Activated CD4-positive, CD25-positive, alpha-beta regulatory T cell treated with anti-CD3 and anti-CD28 coated beads, Interleukin-2, amount 50 U/mL, for 72 hours (primary cell): ENCODE measurements around the gene ERP27.

Experiments
- DNase-seq: peaks from one replicate; pipeline ENCODE4 v3.0.0; 2021

The ERP27 gene

DNA sequence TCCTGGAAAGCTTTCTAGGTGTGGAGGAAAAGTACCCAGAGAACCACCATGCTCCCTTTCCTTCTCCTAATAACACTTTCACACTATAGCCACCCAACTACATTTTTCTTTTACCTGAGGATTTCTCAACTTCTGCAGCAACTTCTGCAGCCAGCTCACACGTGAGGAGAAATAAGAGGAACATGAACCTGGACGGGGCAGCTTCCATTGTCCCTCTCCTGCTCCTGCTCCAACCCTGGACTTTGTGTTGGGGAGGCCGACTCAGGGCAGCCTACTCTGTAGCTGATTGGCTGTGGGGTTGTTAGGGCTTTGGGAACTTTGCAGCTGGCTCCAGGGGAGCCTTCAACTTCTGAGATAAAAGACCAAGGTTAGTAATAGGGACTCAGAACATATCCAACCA is at the start of gene ERP27:
TSS of gene ERP27 (minus strand) at position 237 of the 400 bp plus-strand sequence. CDS start at position 208, 29 bp downstream.
- no peak for DNase-seq

DNA sequence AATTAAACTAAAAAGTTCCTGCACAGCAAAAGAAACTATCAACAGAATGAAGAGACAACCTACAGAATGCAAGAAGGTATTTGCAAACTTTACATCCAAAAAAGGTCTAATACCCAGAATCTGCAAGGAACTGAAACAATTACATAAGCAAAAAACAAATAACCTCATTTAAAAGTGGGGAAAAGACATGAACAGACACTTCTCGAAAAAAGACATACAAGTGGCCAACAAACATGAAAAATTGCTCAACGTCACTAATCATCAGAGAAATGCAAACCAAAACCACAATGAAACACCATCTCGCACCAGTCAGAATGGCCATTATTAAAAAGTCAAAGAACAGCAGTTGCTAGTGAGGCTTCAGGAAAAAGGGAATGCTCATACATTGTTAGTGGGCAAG is 49.7 kb upstream of the ERP27 start:
- no peak for DNase-seq

DNA sequence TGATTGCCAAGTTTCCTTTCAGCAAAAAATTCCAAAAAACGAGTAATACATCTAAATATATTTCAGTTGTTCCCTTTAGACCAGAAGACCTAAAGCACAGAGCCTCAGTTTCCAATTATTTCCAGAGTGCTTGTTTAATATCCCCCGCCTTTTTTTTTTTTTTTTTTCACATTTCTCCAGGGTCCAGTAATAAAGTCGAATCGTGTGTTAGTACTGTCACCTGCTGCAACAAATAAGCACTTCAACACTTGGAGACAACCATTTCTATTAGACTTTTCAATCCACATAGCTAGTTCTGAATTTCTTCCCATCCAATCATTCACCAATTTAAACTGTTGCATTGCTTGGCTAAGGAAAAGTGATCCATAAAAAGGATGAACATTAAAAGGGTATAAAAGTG is 48.1 kb upstream of the ERP27 start:
- no peak for DNase-seq

DNA sequence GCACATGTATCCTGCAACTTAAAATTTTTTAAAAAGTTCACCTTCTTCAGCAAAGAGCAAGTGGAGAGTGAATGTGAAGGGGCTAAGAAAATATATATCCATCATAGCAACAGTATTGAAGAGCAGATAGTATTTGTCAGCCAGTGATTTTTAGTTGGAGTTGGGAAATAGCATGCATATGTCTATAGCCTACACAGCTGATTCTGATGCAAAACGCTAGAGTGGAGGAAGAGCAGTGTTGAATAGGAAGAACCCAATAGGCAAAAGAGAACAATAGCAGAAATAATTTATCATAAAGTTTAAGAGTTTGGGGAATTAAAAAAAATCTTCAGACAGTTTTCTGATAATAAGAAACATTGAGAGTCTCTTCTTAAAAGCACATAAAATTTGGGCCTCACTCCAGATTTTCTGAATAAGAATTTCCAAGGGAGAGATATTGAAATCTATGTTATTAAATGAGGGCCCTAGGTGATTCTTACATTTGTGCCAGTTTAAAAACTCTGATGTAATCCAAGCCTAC is 46.5 kb upstream of the ERP27 start:
- DNase-seq = no peak

DNA sequence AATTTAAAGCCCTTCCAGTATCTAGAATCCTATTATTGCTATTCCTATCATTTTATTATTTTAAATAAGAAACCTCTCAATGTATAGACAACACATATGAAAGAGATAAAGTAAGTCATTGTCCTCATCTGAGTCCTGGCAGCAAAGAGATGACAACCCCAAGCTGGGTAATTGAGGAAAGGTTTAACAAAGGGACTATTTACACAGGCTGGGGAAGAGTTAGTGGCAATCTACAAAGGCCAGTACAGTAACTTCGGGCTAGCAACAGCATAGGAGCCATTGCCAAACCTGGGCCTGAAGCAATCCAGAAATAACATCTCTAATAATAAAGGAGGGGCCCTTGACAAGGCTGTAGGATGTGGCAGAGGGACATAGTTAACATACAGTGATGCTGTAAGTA is 45.7 kb upstream of the ERP27 start:
- no peak for DNase-seq

DNA sequence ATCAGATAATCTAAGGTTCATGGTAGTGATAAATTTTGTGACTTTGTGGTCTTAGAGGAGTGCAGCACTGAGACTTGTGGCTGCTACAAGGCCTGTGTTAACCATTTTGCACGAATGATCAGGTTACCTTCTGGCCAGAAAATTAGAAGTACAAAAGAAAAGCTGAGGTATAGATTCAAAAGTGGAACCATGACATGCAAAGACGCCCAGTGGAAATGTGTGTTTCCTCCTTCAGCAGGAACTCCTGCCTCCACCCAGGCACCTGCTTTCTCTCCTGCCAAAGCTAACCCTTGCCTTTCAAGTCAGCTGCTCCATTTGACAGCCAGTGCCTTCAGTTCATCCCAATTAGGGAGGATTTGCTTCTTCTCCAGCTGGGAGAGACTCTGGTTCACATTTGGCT is 44.7 kb upstream of the ERP27 start:
- DNase-seq = no peak

DNA sequence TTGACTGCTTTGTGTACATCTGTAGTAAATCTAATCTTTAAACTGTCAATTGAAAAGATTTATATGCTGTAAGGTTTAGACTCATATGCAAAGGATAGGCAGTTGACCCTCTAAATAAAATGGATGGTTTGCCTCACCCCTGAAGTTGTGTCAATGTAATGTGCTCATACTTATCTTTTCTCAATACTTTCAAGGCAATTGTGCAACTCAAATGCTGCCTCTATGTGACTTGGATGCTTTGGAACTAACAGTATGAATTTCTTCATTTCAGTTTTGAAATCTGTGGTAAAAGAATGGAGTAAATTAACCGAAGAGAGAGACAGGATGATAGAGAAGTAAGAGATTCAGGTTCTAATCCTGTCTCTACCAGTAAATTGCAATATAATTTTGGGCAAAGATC is 44.2 kb upstream of the ERP27 start:
- no peak for DNase-seq

DNA sequence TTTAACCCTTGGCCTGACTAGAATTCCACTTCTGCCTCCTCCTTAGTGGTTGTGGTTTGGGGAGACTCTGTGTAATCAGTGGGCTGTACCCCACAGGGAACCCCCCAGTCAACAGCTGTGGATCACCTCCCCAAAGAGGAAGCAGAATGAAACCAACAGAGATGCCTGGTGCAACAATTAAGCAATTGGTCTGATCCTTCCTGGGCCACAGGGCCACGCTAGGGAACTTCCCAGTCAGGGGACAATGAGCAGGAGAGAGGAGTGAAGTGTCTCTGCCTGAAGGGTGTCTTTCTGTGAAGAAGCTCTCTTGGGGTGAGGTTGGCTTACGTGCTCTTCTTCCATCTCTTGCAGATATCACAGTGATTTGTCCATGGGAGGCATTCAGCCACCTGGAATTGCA is 42.7 kb upstream of the ERP27 start:
- DNase-seq = no peak

DNA sequence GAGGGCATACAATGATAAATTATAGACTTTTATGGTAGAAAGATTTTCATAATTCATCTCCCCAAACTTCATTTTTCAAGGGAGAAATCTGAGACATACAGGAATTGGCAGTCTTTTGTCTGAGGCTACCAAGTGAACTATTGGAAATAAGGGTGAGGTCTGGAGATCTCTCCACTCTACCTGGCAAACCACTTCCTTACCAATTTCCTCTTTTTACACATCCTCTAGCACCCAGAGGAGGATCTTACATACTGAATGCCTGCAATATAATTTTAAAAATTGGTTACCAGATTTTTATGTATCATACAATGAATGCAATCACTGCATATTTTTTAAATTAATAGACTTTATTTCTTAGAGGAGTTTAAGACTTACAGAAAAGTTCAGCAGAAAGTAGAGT is 41.1 kb upstream of the ERP27 start:
- DNase-seq = no peak

DNA sequence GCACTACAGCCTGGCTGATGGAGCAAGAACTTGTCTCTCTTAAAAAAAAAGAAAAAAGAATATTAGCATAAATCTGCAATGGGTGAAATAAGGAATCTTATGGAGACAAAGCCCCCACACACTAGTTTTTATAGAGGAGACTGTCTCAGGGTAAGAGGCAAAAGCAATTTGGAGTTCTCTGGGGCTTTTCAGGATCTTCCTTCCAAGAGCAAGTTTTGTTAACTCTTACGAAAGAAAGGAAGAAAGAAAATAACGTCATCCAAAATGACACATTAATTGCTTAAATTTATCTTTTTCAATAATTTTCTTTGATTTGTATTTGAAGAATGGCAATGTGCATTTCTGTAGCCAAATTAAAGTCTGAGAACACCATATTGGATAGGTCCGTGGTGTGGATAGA is 38.3 kb upstream of the ERP27 start:
- DNase-seq = no peak

DNA sequence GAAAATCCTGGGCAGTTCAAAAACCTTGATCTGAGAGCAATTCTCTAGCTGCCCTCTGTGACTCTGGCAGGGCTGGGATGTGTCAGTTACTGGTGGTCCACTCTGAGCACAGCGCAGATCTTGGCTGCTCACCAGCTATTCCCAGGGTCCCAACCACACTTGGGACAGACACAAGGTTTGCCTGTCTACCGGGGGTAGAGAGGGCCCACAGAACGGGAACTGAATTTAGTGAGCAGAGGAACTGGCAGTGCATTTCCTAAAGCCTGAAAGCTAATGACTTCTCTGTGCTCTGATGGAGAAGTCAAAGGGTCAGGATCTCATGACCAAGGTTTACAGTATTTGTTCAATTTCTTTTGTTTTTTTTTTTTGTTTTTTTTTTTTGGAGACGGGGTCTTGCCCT is 37.1 kb upstream of the ERP27 start:
- DNase-seq = no peak

DNA sequence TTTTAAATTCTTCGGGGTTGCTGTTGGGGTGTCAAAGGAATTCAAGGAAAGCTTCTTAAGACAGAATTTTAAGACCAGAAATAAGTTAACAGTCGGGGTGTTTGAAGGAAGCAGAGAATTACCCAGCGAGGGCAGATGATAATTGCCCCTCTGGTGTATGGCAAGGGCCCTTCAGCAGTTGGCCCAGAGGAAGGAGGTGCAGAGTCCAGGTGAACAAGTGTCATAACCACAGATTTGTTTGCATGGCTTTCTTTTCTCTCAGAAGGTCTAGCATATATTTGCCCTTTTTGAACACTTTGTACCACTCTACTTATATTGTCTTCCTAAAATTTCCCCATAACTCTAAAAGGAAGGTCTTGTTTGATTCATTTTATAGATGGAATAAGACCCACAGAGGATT is 36.3 kb upstream of the ERP27 start:
- no peak for DNase-seq

DNA sequence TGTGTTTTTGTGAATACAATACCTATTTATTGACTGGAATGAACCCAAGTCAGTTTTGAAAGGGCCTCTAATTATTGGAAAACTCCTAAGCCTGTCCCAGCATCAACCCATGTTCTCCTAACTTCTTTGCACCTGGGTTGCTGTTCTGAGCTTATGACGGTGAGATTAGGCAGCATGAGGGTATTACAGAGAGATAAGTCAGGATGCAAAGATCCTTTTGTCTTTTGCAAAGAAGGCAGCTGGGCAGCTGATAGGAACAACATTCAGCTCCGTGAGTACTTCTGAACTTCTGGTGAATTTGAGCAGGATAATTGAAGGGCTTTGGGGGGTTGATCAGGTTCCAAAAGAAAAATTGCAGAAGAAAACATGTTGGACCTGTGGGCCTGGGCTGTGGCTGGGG is 34.5 kb upstream of the ERP27 start, which contains the start of gene PDE6H:
TSS of gene PDE6H (plus strand) at position 227 of the 400 bp plus-strand sequence. CDS start 4,971 bp downstream, outside the sequence.
- no peak for DNase-seq

DNA sequence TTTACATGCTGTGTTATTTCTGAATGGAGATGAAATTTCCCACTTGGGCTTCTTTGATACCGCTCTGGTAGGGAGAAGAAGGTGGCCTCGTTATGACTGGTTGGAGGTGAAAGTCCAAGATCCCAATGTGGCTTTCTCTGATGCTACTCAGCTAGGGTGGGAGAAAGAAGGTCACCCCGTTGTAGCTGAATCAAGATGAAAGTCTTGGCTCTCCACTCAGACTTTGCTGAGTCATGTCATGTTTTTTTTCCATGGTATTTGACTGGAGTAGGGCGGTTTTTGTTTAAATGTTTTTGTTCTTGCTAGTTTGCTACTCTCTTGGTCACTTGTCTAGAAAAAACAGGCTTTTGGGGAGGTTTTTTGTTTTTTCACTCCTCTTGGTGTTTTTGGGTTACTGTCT is 32.1 kb upstream of the ERP27 start:
- no peak for DNase-seq

DNA sequence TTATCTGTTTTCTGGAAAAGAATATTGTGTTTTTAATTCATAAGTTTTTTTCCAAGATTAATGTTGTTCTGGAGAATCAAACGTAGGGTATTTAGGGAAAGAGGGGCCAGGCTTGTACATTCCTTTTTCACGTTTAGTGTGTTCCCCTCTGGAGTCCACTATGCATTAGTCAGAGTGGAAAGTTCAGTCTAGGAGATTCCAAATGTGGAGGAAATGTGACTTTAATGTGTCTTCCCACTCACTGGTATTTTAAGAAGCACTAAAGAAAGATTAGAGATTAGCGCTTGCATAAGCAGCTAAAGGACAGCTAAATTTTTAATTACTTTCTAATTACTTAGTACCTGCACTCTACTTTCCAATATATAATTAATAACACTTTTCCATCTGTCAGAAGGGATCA is 30.1 kb upstream of the ERP27 start:
- no peak for DNase-seq

DNA sequence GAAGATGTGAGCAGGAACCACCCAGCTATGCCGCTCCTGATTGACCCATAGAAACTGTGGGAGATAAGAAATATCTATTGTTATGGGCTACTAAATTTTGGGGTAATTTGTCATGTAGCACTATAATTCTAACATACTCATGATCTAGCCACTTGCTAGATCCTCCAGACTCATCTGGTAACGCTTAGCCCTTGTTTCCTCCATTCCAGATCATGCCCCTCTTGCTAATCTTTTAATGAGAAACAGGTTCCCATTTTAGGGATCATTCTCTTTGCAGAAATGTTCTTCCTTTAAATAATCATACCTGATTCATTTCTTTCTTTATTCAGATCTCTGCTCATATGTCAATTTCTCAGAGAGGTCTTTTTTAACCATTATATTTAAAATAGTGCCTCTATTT is 26.9 kb upstream of the ERP27 start:
- no peak for DNase-seq

DNA sequence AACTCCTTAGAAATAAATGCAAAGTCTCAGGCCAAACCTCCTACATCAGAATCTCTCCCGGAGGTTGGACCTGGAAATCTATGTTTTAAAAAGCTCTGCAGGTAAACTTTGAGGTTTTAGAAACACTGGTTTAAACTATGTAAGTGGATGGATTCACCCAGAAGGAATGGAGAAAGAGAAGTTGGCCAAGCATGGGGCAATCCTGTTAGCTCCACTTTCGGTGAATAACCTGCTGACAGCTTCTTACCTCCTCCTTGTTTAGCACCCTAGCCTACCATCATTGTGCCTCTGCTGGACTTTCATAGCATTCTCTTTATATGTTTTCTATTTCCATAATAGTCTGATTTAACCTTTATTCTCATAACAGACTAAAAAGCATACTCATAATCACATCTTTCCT is 26.1 kb upstream of the ERP27 start:
- DNase-seq = no peak

DNA sequence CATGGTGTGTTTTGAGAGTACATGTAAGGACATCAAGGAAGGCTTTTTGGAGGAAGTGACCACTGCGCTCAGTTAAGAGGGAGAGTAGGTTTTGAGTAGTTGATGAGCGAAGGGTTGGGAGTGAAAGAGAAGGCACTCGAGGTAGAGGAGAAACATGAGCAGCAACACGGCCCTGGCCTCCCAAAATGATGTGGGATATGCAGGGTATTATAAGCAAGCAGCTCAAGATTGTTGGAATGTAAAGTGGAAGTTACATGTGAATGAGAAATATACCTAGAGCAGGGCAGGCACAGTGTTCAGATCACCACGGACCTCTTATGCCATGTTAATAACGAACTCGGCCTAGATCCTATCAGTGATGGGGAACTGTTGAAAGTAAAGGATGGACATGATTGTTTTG is 25.2 kb upstream of the ERP27 start:
- no peak for DNase-seq

DNA sequence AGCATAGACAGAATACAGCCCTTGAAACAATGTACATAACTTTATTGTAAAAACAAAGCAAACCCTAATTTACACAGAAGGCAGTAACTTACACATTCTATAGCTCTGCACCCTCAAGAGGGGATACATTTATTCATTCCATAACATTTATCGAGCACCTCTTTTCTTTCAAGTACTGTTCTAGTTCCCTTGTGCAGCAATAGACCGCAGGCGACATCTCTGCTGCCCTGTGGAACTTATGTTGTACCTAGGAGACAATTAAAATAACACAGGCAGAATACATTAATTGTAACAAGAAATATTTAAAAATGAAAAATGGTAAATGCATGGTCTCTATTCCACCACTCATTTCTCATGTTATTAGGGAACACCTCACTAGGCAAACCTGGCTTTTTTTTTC is 24.5 kb upstream of the ERP27 start:
- no peak for DNase-seq

DNA sequence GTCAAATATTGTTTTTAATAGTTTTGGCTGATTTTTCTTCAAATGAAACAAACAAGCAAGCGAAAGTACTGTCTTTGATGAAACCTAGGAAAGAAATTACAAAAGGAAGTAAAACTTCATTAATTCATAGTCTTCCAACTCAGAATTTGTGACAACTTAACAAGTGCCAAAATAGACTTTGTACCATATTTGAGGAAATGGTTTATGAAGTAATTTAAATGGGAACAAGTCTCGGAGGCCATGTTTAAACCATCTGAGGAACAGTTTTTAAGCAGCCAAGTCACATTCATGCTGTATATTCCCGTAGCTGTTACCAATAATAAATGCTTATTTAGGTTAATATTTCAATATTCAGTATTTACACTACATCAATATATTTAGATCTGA is 23.8 kb upstream of the ERP27 start:
- DNase-seq = no peak

DNA sequence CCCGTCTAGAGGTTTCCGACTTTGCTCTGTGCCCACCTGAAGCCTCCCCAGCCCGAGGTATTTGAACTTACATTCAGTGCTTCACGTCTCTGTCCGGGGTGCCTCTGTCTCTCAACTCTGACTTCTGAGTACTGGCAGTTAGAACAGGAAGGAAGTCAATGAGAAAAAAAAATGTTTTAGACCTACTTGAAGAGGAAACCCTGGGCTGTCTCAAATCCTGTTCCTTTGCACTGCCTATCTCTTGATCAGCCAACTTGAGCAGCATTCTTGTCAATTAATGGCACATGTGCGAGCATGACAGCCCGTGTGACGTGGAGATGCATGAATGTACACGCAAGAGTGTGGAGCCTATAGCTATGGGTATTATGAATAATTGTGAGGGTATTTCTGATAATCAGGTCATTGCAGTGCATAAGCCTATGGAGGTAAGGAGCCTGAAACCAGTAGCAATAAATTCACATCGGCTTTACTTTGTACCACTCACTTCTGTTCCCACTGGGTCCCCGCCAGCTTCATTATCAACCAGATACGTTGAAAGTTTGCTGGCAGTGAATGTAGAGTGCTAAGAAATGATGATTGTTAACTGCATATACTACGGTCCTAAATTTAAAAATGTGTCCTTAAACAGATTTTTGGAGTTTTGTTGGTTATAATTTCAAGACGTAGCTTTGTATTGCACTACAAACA is 23.3 kb upstream of the ERP27 start, which contains the start of gene ARHGDIB:
TSS of gene ARHGDIB (minus strand) at position 136 of the 687 bp plus-strand sequence. CDS start 10,889 bp downstream, outside the sequence.
- DNase-seq = no peak

DNA sequence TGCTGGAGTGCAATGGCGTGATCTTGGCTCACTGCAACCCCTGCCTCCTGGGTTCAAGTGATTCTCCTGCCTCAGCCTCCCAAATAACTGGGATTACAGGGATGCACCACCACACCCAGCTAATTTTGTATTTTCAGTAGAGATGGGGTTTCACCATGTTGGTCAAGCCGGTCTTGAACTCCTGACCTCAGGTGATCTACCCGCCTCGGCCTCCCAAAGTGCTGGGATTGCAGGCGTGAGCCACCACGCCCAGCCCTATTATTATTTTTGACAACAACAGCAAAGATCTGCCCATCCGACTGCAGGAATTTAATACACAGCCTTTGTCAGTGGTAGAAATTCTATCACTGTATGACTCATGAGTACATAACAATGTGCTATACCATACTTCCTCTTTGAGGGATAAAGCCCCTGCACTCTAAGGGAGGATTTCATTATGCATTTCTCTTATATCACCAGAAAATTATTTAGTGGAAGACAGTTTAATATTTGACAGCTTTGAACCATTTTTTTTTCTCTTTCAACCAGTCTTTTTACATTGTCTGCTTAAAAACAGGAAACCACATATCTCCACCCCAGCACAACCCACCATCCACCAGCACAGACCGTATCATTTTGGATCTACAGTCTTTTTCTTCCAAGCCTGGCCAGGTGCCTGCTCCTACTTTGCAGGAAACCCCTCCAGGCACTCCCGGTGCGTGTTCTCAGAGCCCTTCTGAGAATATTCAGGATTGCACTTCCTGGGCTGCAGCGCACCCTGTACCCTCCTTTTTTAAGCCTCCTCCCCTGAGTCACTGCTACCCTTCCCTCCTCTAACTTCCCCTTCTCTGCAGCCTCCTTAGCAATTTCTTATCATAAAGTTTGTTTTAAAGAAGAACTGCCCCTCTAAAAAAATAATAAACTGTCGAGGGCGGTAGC is 22.5 kb upstream of the ERP27 start:
- DNase-seq = no peak

DNA sequence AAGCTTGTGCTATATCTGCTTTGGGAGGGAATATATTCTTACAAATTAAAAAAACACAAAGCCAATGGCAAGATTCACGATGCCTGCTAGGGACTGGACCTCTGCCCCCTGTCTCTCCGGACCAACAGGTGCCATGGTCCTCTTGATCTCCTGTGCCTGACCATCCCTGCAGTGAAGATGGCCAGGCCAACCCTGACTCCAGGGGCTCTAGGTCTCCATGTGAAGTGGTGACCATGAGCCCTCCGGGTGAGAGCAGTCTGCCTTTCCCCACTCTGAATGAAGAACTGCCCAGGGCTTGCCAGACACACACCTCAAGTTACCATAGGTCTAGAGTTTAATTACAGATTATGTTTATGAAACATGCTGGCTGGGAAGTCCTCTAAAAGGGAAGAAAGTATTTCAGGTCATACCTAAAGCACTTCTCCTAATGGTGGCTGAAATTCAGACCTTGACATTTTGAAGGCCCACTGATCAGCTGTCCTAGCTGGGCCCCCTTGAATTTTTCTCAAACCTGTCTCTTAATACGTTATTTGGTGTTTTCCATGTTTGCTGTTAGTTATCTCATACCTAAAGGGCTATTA is 21.7 kb upstream of the ERP27 start:
- DNase-seq = no peak

DNA sequence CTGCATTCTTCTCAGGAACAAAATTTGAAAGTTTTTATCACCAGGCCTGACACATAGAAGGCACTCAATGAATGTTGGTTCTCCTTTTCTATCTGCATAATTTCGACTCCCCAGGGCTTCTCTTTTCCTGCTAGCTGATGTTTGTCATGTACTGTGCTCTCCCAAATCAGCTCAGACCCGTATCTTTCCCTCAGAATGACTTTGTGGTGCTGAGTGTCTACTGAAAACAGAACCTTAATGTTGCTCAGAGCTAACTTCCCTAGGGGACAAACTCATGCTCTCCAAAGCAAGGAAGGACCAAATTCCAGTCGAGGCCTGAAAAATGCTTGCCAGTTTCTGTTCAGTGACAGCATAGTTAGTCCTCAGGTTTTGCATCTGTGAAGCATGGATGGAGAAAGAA is 21.1 kb upstream of the ERP27 start:
- no peak for DNase-seq
